ENCODE measurements around the gene TSPAN15. TPM values are rescaled to one million over a fixed set of nuclear protein-coding genes. Genes with fewer than 3 reads are reported as not detected.

The TSPAN15 gene
- polyA plus RNA-seq, 1 donor (not counting 4 experiments of a cell fraction or from before 2014, with no cell fraction given): 2.1 TPM

GRCh38 chr10:69481811-69482524 is 30.7 kb downstream of the TSPAN15 start:
- Histone ChIP-seq H3K9me3 (ENCODE audit: control insufficient read depth, low read depth, low read length) (no peaks in the 10 kb centered on the region), H3K4me3 (ENCODE audit: control insufficient read depth in 2 of 3, extremely low read depth in 1 of 3, insufficient read depth in 2 of 3, low read depth in 1 of 3, low read length in 3 of 3) (no peak overlapping the region), H3K36me3 (ENCODE audit: control insufficient read depth in 2 of 2, extremely low read depth in 1 of 2, insufficient read depth in 2 of 2, low read length in 2 of 2) (no peaks in the 10 kb centered on the region), H3K9me1 (ENCODE audit: control insufficient read depth, extremely low read depth, insufficient read depth, low read length) (no peaks in the 10 kb centered on the region), H3K27ac (ENCODE audit: control insufficient read depth, insufficient read depth, low read length) (no peak overlapping the region), H3K79me2 (ENCODE audit: control insufficient read depth, insufficient read depth, low read length) (no peaks in the 10 kb centered on the region), H2AFZ (ENCODE audit: control insufficient read depth, low read length) (no peak overlapping the region), H3K9ac (ENCODE audit: control insufficient read depth, extremely low read depth, insufficient read depth, low read length) (no peak overlapping the region), H4K20me1 (ENCODE audit: control insufficient read depth, extremely low read depth, insufficient read depth, low read length) (no peaks in the 10 kb centered on the region), H3K4me2 (ENCODE audit: control insufficient read depth, extremely low read depth, insufficient read depth, low read depth, low read length) (no peak overlapping the region), H3K4me1 (ENCODE audit: control insufficient read depth, extremely low read depth, insufficient read depth, low read length) (peaks cover 13% of the 10 kb centered on the region), H3K27me3 (ENCODE audit: control insufficient read depth, extremely low read depth, insufficient read depth, low read length) (no peaks in the 10 kb centered on the region)
- FAIRE-seq (peak; percentile 23), DNase-seq (ENCODE audit: low read depth, low spot score) (no peak)
- dilution Hi-C loops (cut with MboI; ENCODE audit: extremely low pct_ligation_motif_present, low sequenced_read_pairs): no loop called here
- TF ChIP-seq EZH2 (IDR thresholded peaks at IDR 0.05; ENCODE audit: low read length): no peak
- TF ChIP-seq CTCF (optimal IDR thresholded peaks at IDR 0.05 in 1 of 3, IDR thresholded peaks at IDR 0.05 in 1 of 3, conservative IDR thresholded peaks at IDR 0.05 in 1 of 3; ENCODE audit: extremely low read depth in 1 of 3, insufficient read depth in 2 of 3, low read length in 3 of 3): no peak

GRCh38 chr10:69483963-69484362 is 32.7 kb downstream of the TSPAN15 start:
- Histone ChIP-seq H3K9me1 (ENCODE audit: control insufficient read depth, extremely low read depth, insufficient read depth, low read length) (no peaks in the 10 kb centered on the region), H2AFZ (ENCODE audit: control insufficient read depth, low read length) (no peak overlapping the region), H3K27me3 (ENCODE audit: control insufficient read depth, extremely low read depth, insufficient read depth, low read length) (no peaks in the 10 kb centered on the region), H3K4me2 (ENCODE audit: control insufficient read depth, extremely low read depth, insufficient read depth, low read depth, low read length) (no peak overlapping the region), H3K36me3 (ENCODE audit: control insufficient read depth in 2 of 2, extremely low read depth in 1 of 2, insufficient read depth in 2 of 2, low read length in 2 of 2) (no peaks in the 10 kb centered on the region), H4K20me1 (ENCODE audit: control insufficient read depth, extremely low read depth, insufficient read depth, low read length) (no peaks in the 10 kb centered on the region), H3K27ac (ENCODE audit: control insufficient read depth, insufficient read depth, low read length) (no peak overlapping the region), H3K4me1 (ENCODE audit: control insufficient read depth, extremely low read depth, insufficient read depth, low read length) (peaks cover 19% of the 10 kb centered on the region), H3K79me2 (ENCODE audit: control insufficient read depth, insufficient read depth, low read length) (no peaks in the 10 kb centered on the region), H3K9me3 (ENCODE audit: control insufficient read depth, low read depth, low read length) (peaks cover 1% of the 10 kb centered on the region), H3K9ac (ENCODE audit: control insufficient read depth, extremely low read depth, insufficient read depth, low read length) (no peak overlapping the region), H3K4me3 (ENCODE audit: control insufficient read depth in 2 of 3, extremely low read depth in 1 of 3, insufficient read depth in 2 of 3, low read depth in 1 of 3, low read length in 3 of 3) (no peak overlapping the region)
- TF ChIP-seq EZH2 (IDR thresholded peaks at IDR 0.05; ENCODE audit: low read length) (no peak), CTCF (optimal IDR thresholded peaks at IDR 0.05 in 1 of 3, IDR thresholded peaks at IDR 0.05 in 1 of 3, conservative IDR thresholded peaks at IDR 0.05 in 1 of 3; ENCODE audit: extremely low read depth in 1 of 3, insufficient read depth in 2 of 3, low read length in 3 of 3) (no peak)
- DNase-seq (ENCODE audit: low read depth, low spot score) (no peak), FAIRE-seq (no peak)
- dilution Hi-C loops (cut with MboI; ENCODE audit: extremely low pct_ligation_motif_present, low sequenced_read_pairs): no loop called here
